Glomerular visceral epithelial cell (primary cell): Measurements from ENCODE around the gene TRPM4.

Experiments
- DNase-seq: peaks from one replicate; pipeline ENCODE4 v3.0.0-alpha.2; 2016; ENCODE audit errors: extremely low spot score

Gene TRPM4

DNA sequence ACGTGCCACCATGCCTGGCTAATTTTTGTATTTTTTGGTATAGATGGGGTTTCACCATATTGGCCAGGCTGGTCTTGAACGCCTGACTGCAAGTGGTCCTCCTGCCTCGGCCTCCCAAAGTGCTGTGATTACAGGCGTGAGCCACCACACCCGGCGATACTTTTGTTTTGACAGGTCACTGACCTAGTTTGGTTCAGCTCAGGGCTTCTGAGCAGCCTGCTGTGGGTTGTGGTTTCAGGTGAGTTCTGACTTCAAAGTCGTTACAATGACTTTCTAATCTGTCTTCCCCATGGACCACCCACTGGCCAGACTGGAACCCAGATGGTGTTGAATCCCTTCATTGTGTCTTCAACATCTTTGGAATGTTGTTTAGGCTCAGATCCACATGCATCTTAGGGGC, 73.8 kb downstream of the TRPM4 start:
- no peak for DNase-seq

DNA sequence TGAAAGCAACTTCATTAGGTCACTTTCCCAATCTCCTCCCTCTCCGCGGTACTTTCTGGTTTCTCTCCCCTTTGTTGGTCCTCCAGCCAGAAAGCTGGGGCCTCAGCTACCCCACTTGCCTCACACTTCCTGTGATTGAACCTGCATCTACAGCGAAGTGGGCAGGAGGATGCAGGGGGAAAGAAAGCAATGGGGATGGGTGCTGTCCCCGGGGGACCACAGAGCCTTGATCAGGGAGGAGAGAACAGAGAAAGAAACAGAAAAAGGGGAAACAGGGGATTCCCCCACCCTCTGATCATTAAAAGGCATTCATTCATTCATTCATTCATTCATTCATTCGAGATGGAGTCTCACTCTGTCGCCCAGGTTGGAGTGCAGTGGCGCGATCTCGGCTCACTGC, 74.2 kb downstream of the TRPM4 start:
- no peak for DNase-seq

DNA sequence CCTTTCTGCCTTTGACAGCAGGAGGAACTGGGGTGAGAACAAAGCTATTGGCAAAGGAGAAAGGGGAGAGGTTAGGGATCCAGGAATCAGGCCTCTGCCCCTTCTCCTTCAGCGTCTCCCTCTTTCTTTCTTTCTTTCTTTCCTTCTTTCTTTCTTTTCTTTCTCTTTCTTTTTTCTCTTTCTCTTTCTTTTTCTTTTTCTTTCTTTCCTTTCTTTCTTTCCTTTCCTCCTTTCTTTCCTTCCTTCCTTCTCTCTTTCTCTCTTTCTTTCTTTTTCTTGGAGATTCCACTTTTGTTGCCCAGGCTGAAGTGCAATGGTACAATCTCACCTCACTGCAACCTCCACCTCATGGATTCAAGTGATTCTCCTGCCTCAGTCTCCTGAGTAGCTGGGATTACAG, 75.6 kb downstream of the TRPM4 start:
- no peak for DNase-seq

DNA sequence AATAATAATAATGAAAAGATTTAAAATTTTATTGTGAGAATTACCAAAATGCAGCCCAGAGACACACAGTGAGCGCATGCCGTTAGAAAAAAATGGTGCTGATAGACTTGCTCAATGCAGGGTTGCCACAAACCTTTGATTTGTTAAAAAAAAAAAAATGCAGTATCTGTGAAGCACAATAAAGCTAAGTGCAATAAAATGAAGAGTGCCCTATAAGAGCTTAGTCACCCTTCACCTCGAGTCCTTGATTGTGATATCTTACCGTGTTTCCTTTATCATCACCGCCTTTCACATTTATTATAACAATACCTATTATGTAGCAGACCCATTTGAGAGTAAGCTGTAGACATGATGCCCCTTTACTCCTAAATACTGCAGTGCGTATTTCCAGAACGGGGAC, 84.2 kb downstream of the TRPM4 start:
- no peak for DNase-seq

DNA sequence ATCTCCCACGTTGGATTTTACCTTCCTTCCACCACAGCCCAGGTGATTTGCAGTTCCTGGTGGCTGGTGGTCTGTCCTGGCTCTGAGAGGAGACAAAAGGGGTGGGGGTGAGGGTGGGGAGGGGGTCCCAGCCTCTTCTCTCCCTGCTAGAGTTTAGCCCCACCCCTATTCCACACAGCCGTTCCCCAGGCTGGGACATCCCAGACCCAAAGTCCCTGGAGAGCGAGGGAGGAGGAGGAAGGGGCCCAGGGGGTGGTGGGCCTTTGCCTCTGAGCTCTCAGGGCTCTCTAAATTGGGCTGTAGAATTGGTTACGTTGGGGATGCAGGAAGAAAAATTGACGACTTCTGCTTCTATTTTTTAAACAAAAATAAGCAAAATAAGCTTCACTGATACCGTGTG, 85.5 kb downstream of the TRPM4 start:
- no peak for DNase-seq

DNA sequence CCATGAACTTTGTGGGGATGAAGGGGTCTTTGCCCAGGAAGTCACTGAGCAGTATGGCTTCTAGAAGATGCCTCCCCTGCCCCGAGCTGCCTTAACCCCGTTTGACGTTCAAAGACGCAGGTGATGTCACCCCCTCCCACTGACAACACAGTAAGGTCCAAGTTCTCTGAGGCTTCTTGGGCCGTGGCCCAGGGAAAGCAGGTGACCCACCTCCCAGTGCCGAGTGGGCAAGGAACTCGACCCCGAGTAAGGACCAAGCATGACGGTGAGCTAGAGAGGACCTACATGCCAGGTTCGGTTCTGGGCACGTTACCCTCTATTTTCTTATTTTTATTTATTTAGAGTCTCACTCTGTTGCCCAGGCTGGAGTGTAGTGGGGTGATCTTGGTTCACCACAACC, 86.1 kb downstream of the TRPM4 start:
- no peak for DNase-seq

DNA sequence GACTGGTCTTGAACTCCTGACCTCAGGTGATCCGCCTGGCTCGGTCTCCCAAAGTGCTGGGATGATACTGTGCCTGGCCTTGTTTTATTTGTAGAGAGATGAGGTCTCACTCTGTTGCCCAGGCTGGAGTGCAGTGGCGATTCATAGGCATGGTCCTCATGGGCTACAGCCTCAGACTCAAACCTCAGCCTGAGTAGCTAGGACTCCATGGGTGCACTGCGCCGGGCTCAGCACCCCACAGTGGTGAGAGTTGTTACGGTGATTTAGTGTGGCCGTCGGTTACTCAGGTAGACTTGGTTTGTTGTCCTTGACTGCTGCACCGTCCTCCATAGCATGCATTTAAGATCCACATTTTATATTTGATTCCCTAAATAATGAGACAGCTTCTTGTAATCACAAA, 86.7 kb downstream of the TRPM4 start:
- no peak for DNase-seq

DNA sequence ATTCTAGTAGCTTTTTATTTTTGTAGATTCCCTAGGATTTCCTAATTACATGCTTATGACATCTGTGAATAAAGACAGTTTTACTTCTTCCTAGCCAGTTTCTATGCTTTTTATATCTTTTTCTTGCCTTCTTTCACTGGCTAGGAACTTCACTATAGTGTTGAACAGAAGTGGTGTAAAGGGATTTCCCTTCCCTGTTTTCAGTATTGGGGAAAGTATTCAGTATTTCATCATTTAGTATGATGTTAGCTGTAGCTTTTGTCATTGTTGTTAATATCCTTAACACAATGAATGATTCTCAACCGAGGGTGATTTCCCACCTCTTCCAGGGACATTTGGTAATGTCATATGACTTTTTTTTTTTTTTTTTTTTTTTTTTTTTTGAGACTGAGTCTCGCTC, 90.1 kb downstream of the TRPM4 start:
- DNase-seq = no peak

DNA sequence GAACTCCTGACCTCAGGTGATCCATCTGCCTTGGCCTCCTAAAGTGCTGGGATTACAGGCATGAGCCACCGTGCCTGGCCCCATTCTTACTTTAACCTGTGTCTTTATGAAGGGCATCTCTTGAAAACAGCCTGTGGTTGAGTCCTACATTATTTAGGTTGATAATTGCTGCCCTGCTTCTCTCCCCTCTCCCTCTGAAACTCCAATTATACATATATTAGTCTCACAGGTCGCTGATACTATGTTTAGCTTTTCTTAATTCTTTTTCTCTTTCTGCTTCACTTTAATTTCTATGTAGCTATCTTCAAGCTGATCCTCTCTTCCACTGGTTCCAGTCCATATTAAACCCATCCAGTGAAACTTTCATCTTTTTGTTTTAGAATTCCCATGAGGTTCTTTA, 92.3 kb downstream of the TRPM4 start:
- DNase-seq = no peak

DNA sequence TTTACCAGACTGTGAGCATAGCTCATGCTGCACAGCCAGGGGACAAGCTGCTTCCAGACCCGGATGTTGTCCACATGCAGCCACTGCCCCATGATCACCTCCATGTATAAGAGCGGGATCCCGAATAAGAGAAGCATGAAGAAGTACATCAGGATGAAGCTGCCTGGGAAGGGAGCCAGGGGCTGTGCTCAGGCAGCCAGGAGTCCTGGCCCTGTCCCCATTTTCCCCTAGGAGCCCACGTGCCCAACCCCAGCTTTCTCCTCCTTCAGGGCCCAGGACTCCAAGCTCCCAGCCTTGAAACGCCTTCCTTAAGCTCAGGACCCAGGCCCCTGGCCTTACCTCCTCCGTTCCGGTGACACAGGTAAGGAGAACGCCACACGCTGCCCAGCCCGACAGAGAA, 98.1 kb downstream of the TRPM4 start:
- DNase-seq = no peak

DNA sequence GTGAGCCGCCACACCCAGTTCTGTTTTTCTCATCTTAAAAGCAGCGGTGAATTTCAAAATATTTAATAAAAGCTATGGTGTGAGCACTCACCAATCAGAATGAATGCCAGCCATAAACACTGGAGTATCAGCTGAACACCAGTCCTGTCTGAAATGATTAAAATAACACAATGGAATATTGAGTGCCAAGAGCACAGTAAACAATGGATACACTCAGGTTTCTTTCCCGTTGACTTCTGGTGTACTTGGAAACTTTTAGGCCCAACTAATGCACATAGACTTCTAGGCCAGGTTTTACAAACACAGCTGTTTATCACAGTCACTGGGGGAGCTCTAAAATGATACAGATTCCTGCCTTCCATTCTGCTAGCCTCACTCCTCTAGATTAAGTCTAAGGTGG, 99.1 kb downstream of the TRPM4 start:
- DNase-seq = no peak
